Hepatocyte (in vitro differentiated cells): ENCODE measurements around the gene TXN2.

ENCODE experiments used
- EZH2 ChIP-seq: fragments of 200-600 bp; sonication (generic); IDR thresholded peaks from 2 replicates; pipeline ENCODE4 v1.6.1; 2016; ENCODE audit warnings: antibody characterized with exemption, mild to moderate bottlenecking, borderline replicate concordance
- TF ChIP-seq, protein P1 (sequence below): fragments of 200-600 bp; sonication (generic); IDR thresholded peaks from 2 replicates; pipeline ENCODE4 v1.5.1; 2016; ENCODE audit warnings: antibody characterized with exemption, mild to moderate bottlenecking; ENCODE audit not compliant: poor library complexity

DNA sequence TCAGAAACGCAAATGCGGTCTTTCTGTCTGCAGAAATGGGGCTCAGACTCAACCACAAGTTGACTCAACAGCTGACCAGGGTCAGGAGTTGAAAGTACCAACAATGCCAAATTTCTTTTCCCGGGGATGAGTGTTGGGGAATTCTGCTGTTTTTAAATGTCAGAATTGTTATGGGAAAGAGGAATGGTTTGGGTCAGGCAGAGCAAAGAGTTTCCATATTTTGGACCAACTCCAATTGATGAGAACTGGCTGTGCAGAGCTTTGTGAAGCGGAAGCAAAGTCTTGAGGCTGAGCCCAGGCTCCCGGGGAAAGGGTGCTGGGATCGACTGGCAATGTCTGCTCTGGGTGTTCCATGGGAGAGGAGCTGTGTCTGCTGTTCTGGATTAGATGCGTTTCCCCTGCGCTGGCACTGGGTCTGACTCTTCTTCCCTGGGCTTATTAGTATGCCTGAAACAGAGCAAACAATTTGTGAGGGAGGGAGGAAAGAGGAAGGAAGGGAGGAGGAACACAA lies 36.2 kb downstream of the TXN2 start:
- TF ChIP-seq, protein P1, sequence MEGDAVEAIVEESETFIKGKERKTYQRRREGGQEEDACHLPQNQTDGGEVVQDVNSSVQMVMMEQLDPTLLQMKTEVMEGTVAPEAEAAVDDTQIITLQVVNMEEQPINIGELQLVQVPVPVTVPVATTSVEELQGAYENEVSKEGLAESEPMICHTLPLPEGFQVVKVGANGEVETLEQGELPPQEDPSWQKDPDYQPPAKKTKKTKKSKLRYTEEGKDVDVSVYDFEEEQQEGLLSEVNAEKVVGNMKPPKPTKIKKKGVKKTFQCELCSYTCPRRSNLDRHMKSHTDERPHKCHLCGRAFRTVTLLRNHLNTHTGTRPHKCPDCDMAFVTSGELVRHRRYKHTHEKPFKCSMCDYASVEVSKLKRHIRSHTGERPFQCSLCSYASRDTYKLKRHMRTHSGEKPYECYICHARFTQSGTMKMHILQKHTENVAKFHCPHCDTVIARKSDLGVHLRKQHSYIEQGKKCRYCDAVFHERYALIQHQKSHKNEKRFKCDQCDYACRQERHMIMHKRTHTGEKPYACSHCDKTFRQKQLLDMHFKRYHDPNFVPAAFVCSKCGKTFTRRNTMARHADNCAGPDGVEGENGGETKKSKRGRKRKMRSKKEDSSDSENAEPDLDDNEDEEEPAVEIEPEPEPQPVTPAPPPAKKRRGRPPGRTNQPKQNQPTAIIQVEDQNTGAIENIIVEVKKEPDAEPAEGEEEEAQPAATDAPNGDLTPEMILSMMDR: no peak
- TF ChIP-seq EZH2: no peak
